Muscle of leg (tissue), 11 donors: ENCODE data around the gene FLG. TPM values are rescaled to one million over a fixed set of nuclear protein-coding genes. Genes with fewer than 3 reads are reported as not detected.
"Not testable (repeated sequence)": the region's sequence is repeated elsewhere in the genome, so short reads cannot be mapped to it uniquely, and the experiment has no call there.

Experiments
- DNase-seq: peaks from one replicate; pipeline ENCODE4 v3.0.0; 2013
- H3K27ac ChIP-seq: one replicate; pipeline ENCODE4 v1.5.1; 2013; ENCODE audit warnings: mild to moderate bottlenecking, low read length, control low read depth
- H3K27me3 ChIP-seq: one replicate; pipeline ENCODE4 v1.6.1; 2013; ENCODE audit warnings: low read length; ENCODE audit not compliant: control insufficient read depth, insufficient read depth
- H3K36me3 ChIP-seq: one replicate; pipeline ENCODE4 v1.6.1; 2013; ENCODE audit warnings: low read length; ENCODE audit not compliant: control insufficient read depth, insufficient read depth
- H3K4me1 ChIP-seq: one replicate; pipeline ENCODE4 v1.6.1; 2013; ENCODE audit warnings: low read length; ENCODE audit not compliant: control insufficient read depth, insufficient read depth
- H3K4me3 ChIP-seq: one replicate; pipeline ENCODE4 v1.5.1; 2013; ENCODE audit warnings: low read length, control low read depth
- H3K9me3 ChIP-seq: replicated peaks from 2 replicates; pipeline ENCODE4 v1.6.1; 2013; ENCODE audit warnings: low read depth, low read length; ENCODE audit not compliant: control insufficient read depth
- WGBS: methylation state at CpG from one replicate; pipeline ENCODE4 v1.1.5; 2013; ENCODE audit warnings: missing lambda C conversion rate; ENCODE audit not compliant: insufficient coverage; 5-methylcytosine and 5-hydroxymethylcytosine counted together
- polyA plus RNA-seq, 8 donors: library from polyadenylated mRNA; unstranded; fragments of 120-200 nt; gene quantifications; one replicate each; pipeline versions ENCODE4 v1.2.1 to v1.2.3, GENCODE V29; 2013; ENCODE audit warnings: inconsistent platforms in 1 of 8, low replicate concordance in 1 of 8; ENCODE audit not compliant: insufficient read length in 8 of 8, insufficient read depth in 1 of 8
- total RNA-seq: library from RNA; stranded (reverse); fragments of 120-200 nt; gene quantifications from one replicate; pipeline ENCODE4 v1.2.4, GENCODE V29; 2013

Gene FLG
- total and polyA plus RNA-seq, 9 donors: 0.20 to 1.6 (median 0.52) TPM; not detected in 1

- peak; percentile 62 for DNase-seq
- H3K27me3 ChIP-seq: no peaks in the 10 kb centered on the region
- H3K4me3 ChIP-seq: no peak overlapping the region
- WGBS: no CpG with 5 or more reads among the region's 3 CpGs
- no peak overlapping the region for H3K27ac ChIP-seq
- H3K9me3 ChIP-seq: no peaks in the 10 kb centered on the region
- H3K36me3 ChIP-seq: no peaks in the 10 kb centered on the region
- no peaks in the 10 kb centered on the region for H3K4me1 ChIP-seq
Measured at GRCh38 chr1:152343006-152343405, 18.0 kb upstream of the FLG start.

DNA sequence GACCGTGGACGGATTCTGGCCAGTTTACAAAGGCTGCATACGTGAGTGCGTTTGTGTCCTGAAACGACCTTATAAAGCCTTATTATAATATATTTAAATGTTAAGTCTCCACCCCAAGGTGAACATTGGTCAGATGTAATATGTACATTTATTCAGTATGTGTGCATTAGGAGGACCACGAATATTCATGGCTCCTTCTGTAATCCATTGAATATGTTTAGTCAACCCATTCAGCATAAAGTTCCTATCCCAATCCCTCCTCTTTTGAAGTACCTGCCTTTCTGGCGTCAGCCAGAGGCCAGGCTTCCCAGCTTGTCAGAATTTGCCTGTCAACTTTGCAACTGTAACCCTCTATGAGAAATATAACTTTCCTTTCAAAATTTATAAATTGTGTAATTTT is 10.4 kb upstream of the FLG start:
- H3K27ac ChIP-seq: no peak overlapping the region
- no peaks in the 10 kb centered on the region for H3K4me1 ChIP-seq
- no CpG with 5 or more reads among the region's 7 CpGs for WGBS
- no peak overlapping the region for H3K4me3 ChIP-seq
- H3K27me3 ChIP-seq: no peaks in the 10 kb centered on the region
- H3K9me3 ChIP-seq: no peaks in the 10 kb centered on the region
- DNase-seq: no peak
- no peaks in the 10 kb centered on the region for H3K36me3 ChIP-seq

DNA sequence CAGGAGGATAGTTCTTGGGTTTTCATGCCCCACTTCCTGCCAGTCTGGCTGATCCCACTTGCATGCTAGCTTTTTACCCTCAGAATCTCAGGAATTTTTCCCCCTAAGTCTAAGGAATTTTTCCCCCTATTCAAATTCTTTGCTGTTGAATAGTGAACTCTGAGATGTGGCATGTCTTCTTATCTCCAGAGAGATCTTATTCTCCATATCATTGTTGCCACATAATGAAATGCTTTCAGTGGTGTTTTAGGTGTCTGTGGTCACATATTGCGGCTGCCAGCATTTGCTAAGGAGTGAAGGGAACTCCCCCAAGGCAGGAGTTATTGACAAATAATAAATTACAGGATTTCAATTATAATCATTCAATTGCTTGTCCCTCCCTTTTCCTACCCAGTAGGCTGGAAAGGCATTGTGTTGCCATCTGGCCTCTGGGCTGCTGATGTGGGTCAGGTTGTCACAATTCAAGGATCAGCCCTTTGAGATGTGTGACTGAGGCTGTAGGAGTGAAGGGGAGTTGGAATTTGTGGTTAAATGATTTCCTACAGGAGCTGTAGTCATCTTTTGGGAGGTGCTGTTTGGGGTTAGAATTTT is 3.9 kb upstream of the FLG start:
- Histone ChIP-seq H3K36me3 (no peaks in the 10 kb centered on the region), H3K9me3 (no peaks in the 10 kb centered on the region), H3K4me3 (no peak overlapping the region), H3K4me1 (no peaks in the 10 kb centered on the region), H3K27me3 (no peaks in the 10 kb centered on the region), H3K27ac (no peak overlapping the region)
- DNase-seq: no peak
- WGBS: no CpG with 5 or more reads among the region's 1 CpG

DNA sequence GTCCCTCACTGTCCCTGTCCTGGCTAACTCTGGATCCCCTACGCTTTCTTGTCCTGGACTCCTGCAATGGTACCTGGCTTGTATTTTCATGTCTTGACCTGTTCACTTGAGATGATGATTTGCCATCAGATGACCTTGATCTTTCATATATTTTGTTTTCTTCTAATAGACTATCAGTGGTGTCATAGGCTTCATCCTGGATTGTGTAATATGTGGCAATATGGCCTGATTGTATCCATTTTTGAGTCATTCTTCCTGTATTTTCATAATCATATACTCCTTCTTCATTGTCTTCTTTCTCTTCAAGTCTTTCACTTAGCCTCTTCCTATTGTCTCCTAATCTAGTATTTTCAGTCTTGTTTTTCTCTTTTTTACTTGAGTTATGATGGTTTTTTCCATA is 11.1 kb downstream of the FLG start:
- Histone ChIP-seq H3K36me3 (no peaks in the 10 kb centered on the region), H3K9me3 (peaks cover 5% of the 10 kb centered on the region), H3K27me3 (no peaks in the 10 kb centered on the region), H3K27ac (no peak overlapping the region), H3K4me3 (no peak overlapping the region), H3K4me1 (no peaks in the 10 kb centered on the region)
- DNase-seq: no peak
- no CpG with 5 or more reads among the region's 1 CpG for WGBS

GRCh38 chr1:152313319-152313801 is 11.7 kb downstream of the FLG start:
- no peaks in the 10 kb centered on the region for H3K36me3 ChIP-seq
- H3K27ac ChIP-seq: no peak overlapping the region
- peaks cover 5% of the 10 kb centered on the region for H3K9me3 ChIP-seq
- H3K4me3 ChIP-seq: no peak overlapping the region
- WGBS: 92% methylated on average over 19 of the region's 21 CpGs
- H3K4me1 ChIP-seq: no peaks in the 10 kb centered on the region
- H3K27me3 ChIP-seq: no peaks in the 10 kb centered on the region
- DNase-seq: no peak

- not testable (repeated sequence) for H3K4me3 ChIP-seq, H3K27ac ChIP-seq, H3K4me1 ChIP-seq, H3K27me3 ChIP-seq, H3K36me3 ChIP-seq, DNase-seq, H3K9me3 ChIP-seq
- WGBS: 95% methylated on average over 8 of the region's 13 CpGs
Measured at GRCh38 chr1:152312169-152312568, 12.9 kb downstream of the FLG start.

DNA sequence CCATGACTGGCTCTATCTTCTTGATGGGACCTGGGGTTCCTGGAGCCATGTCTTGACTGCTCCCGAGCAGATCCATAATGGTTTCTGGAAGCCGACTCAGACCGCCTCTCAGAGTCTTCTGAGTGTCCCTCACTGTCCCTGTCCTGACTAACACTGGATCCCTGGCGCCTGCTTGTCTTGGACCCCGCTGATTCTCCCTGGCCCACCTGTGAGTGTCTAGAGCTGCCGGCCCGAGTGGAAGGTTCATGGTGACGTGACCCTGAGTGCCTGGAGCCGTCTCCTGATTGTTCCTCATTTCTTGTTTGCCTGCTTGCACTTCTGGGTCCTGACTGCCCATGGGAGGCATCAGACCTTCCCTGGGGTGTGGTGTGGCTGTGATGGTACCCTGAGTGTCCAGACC is 15.1 kb downstream of the FLG start:
- H3K27ac ChIP-seq: no peak overlapping the region
- 91% methylated on average over 8 of the region's 9 CpGs for WGBS

GRCh38 chr1:152309320-152309901 is 15.6 kb downstream of the FLG start:
- H3K4me3 ChIP-seq, H3K36me3 ChIP-seq, DNase-seq, H3K27ac ChIP-seq, H3K9me3 ChIP-seq, H3K27me3 ChIP-seq, H3K4me1 ChIP-seq: not testable (repeated sequence)
- WGBS: 78% methylated on average over 13 of the region's 17 CpGs

More for the DNA sequence above, 15.1 kb downstream of the FLG start:
- DNase-seq: no peak
- Histone ChIP-seq H3K4me3 (no peak overlapping the region), H3K4me1 (no peaks in the 10 kb centered on the region), H3K36me3 (no peaks in the 10 kb centered on the region), H3K9me3 (peaks cover 7% of the 10 kb centered on the region), H3K27me3 (no peaks in the 10 kb centered on the region)

DNA sequence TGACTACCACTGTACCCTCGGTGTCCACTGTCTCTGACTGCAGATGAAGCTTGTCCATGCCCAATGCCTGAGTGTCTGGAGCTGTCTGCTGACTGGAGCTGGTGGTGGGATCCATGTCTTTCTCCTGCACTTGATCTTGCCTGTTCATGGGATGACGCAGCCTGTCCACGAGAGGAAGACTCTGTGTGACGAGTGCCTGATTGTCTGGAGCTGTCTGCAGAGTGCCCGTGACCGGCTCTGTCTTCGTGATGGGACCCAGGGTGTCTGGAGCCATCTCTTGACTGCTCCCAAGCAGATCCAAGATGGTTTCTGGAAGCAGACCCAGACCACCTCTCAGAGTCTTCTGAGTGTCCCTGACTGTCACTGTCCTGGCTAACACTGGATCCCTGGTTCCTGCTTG is 16.3 kb downstream of the FLG start:
- H3K4me1 ChIP-seq, H3K36me3 ChIP-seq, H3K4me3 ChIP-seq, DNase-seq, H3K9me3 ChIP-seq, H3K27me3 ChIP-seq, H3K27ac ChIP-seq: not testable (repeated sequence)
- WGBS: 86% methylated on average over 7 of the region's 7 CpGs

DNA sequence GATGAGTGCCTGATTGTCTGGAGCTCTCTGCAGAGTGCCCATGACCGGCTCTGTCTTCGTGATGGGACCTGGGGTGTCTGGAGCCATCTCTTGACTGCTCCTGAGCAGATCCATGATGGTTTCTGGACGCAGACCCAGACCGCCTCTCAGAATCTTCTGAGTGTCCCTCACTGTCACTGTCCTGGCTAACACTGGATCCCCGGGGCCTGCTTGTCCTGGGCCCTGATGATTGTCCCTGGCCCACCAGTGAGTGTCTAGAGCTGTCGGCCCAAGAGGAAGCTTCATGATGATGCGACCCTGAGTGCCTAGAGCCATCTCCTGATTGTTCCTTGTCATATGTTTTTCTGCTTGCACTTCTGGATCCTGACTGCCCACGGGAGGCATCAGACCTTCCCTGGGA is 17.1 kb downstream of the FLG start:
- H3K9me3 ChIP-seq, H3K27ac ChIP-seq, H3K4me3 ChIP-seq, DNase-seq, H3K4me1 ChIP-seq, H3K36me3 ChIP-seq, H3K27me3 ChIP-seq: not testable (repeated sequence)
- 82% methylated on average over 8 of the region's 8 CpGs for WGBS

- not testable (repeated sequence) for H3K9me3 ChIP-seq, DNase-seq, H3K4me1 ChIP-seq, H3K27me3 ChIP-seq, H3K36me3 ChIP-seq, H3K27ac ChIP-seq, H3K4me3 ChIP-seq
- 93% methylated on average over 3 of the region's 10 CpGs for WGBS
Measured at GRCh38 chr1:152306123-152306522, 18.9 kb downstream of the FLG start.
